Ishikawa (cell line): ENCODE measurements around the gene DNAJB11.

ENCODE experiments used
- TEAD4 ChIP-seq: IDR thresholded peaks from 2 replicates; pipeline ENCODE4 v1.6.1; 2012
- TF ChIP-seq, protein P1 (sequence below): IDR thresholded peaks from 2 replicates; pipeline ENCODE4 v1.6.1; 2012; ENCODE audit warnings: low read depth, mild to moderate bottlenecking

DNA sequence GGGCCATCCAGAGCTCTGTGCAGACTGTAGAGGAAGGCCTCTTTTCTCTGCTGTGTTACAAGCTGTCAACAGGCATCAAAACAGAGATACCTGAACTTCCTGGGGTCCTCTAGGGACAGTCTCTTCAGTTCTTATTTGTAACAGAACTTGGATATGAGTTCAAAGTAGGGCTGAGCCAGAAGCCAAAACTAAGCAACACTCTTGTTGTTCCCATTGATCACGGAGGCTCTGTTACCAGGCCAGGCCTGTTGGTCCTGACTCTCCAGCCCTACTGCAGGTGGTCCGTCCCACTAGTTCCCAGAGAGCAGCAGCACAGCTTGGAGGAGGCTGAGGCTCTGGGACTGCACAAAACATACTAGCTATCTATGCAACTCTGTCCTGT lies 29.3 kb downstream of the DNAJB11 start:
- TF ChIP-seq, protein P1, sequence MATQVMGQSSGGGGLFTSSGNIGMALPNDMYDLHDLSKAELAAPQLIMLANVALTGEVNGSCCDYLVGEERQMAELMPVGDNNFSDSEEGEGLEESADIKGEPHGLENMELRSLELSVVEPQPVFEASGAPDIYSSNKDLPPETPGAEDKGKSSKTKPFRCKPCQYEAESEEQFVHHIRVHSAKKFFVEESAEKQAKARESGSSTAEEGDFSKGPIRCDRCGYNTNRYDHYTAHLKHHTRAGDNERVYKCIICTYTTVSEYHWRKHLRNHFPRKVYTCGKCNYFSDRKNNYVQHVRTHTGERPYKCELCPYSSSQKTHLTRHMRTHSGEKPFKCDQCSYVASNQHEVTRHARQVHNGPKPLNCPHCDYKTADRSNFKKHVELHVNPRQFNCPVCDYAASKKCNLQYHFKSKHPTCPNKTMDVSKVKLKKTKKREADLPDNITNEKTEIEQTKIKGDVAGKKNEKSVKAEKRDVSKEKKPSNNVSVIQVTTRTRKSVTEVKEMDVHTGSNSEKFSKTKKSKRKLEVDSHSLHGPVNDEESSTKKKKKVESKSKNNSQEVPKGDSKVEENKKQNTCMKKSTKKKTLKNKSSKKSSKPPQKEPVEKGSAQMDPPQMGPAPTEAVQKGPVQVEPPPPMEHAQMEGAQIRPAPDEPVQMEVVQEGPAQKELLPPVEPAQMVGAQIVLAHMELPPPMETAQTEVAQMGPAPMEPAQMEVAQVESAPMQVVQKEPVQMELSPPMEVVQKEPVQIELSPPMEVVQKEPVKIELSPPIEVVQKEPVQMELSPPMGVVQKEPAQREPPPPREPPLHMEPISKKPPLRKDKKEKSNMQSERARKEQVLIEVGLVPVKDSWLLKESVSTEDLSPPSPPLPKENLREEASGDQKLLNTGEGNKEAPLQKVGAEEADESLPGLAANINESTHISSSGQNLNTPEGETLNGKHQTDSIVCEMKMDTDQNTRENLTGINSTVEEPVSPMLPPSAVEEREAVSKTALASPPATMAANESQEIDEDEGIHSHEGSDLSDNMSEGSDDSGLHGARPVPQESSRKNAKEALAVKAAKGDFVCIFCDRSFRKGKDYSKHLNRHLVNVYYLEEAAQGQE: no peak
- TF ChIP-seq TEAD4: no peak
